ENCODE measurements around the gene TMEM170B. TPM values are rescaled to one million over a fixed set of nuclear protein-coding genes. Genes with fewer than 3 reads are reported as not detected.

Gene TMEM170B, protein sequence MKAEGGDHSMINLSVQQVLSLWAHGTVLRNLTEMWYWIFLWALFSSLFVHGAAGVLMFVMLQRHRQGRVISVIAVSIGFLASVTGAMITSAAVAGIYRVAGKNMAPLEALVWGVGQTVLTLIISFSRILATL
- polyA plus RNA-seq, result 0.03 to 0.08 TPM (median 0.05 TPM) in 3 replicates
- 0.60 TPM for polyA plus RNA-seq (2011; ENCODE audit: low read depth)
- 0.04 and 0.06 TPM in 2 replicates for polyA plus RNA-seq (2011; cell fraction: cytosol; rRNA removed)
- polyA plus RNA-seq (2011; cell fraction: nucleus; rRNA removed), result 0.07 and 0.10 TPM in 2 replicates
- polyA plus RNA-seq (2012; ENCODE audit: low replicate concordance), result 0.11 and 0.51 TPM in 2 replicates
- 0.13 TPM in 2 of 3 replicates, not detected in the other for polyA minus RNA-seq
- not detected for polyA minus RNA-seq (2011; cell fraction: cytosol; rRNA and poly(A)+ RNA removed)
- polyA minus RNA-seq (2011; cell fraction: nucleus; rRNA and poly(A)+ RNA removed), result 0.11 and 0.16 TPM in 2 replicates

DNA sequence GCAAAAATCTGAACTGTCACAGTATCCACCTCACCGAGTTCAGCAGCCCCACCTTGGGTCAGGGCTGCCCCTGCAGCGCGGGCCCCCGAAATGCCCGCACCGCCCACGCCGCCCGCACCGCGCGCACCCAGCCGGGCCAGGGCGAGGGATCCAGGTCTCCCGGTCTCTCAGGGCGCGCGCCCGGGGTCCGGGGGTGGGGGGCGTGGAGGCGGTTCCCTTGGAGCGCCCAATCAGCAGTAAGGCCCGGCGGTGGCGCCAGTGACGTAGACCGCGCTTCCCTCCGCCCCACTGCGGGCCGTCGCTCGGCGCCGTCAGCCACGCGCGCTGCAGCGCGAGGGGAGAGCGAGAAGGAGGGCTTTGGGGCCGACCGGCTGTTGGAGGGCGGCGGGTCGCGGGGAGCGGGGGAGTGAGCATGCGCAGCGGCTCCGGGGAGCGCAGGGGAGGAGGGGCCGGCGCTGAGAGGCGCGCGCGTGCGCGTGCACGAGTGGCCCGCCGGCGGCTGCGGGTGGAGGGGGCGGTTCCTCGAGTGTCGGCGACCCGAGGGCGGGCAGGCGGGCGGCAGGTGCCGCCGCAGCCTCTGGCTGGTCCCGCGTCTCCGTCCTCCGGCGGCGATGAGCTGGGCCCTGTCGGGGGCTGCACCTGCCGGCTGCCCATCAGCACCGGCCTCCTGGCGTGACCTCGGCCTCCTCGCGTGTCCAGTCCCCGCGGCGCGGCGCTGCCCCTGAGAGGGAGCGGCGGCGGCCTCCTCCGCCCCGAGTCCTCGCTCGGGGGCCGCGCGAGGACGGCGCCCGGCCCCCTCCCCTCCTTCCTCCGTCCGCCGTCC, at the start of gene TMEM170B:
Gene TMEM170B (plus strand): TSS at position 521 of the 823 bp plus-strand sequence. CDS start 529 bp downstream, outside the sequence.
- H3K27ac ChIP-seq (ENCODE audit: control insufficient read depth, insufficient read depth, low read length), result no peak within 1 kb of the TSS
- DNase-seq (ENCODE audit: low read depth, low spot score), result no peak
- H3K9me3 ChIP-seq (ENCODE audit: control insufficient read depth, low read depth, low read length), result no peaks in the 10 kb centered on the region
- H3K79me2 ChIP-seq (ENCODE audit: control insufficient read depth, insufficient read depth, low read length), result no peaks in the 10 kb centered on the region
- H3K36me3 ChIP-seq (ENCODE audit: control insufficient read depth in 2 of 2, extremely low read depth in 1 of 2, insufficient read depth in 2 of 2, low read length in 2 of 2), result no peaks in the 10 kb centered on the region
- H3K4me2 ChIP-seq (ENCODE audit: control insufficient read depth, extremely low read depth, insufficient read depth, low read depth, low read length), result peak within 1 kb of the TSS; percentile 63
- TF ChIP-seq, protein P1, sequence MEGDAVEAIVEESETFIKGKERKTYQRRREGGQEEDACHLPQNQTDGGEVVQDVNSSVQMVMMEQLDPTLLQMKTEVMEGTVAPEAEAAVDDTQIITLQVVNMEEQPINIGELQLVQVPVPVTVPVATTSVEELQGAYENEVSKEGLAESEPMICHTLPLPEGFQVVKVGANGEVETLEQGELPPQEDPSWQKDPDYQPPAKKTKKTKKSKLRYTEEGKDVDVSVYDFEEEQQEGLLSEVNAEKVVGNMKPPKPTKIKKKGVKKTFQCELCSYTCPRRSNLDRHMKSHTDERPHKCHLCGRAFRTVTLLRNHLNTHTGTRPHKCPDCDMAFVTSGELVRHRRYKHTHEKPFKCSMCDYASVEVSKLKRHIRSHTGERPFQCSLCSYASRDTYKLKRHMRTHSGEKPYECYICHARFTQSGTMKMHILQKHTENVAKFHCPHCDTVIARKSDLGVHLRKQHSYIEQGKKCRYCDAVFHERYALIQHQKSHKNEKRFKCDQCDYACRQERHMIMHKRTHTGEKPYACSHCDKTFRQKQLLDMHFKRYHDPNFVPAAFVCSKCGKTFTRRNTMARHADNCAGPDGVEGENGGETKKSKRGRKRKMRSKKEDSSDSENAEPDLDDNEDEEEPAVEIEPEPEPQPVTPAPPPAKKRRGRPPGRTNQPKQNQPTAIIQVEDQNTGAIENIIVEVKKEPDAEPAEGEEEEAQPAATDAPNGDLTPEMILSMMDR (optimal IDR thresholded peaks at IDR 0.05 in 1 of 3, IDR thresholded peaks at IDR 0.05 in 1 of 3, conservative IDR thresholded peaks at IDR 0.05 in 1 of 3; ENCODE audit: extremely low read depth in 1 of 3, insufficient read depth in 2 of 3, low read length in 3 of 3), result no peak
- TF ChIP-seq EZH2 (IDR thresholded peaks at IDR 0.05; ENCODE audit: low read length), result no peak
- no peaks in the 10 kb centered on the region for H3K9me1 ChIP-seq (ENCODE audit: control insufficient read depth, extremely low read depth, insufficient read depth, low read length)
- dilution Hi-C loops (cut with MboI; ENCODE audit: extremely low pct_ligation_motif_present, low sequenced_read_pairs), result no loop called here
- FAIRE-seq, result no peak
- no peaks in the 10 kb centered on the region for H3K4me1 ChIP-seq (ENCODE audit: control insufficient read depth, extremely low read depth, insufficient read depth, low read length)
- peak within 1 kb of the TSS; percentile 46 for H2AFZ ChIP-seq (ENCODE audit: control insufficient read depth, low read length)
- no peak within 1 kb of the TSS for H3K9ac ChIP-seq (ENCODE audit: control insufficient read depth, extremely low read depth, insufficient read depth, low read length)
- peaks cover 26% of the 10 kb centered on the region for H3K27me3 ChIP-seq (ENCODE audit: control insufficient read depth, extremely low read depth, insufficient read depth, low read length)
- H4K20me1 ChIP-seq (ENCODE audit: control insufficient read depth, extremely low read depth, insufficient read depth, low read length), result no peaks in the 10 kb centered on the region
- peak within 1 kb of the TSS; percentile 58 to 65 (median 58) for H3K4me3 ChIP-seq (ENCODE audit: control insufficient read depth in 2 of 3, extremely low read depth in 1 of 3, insufficient read depth in 2 of 3, low read depth in 1 of 3, low read length in 3 of 3)

DNA sequence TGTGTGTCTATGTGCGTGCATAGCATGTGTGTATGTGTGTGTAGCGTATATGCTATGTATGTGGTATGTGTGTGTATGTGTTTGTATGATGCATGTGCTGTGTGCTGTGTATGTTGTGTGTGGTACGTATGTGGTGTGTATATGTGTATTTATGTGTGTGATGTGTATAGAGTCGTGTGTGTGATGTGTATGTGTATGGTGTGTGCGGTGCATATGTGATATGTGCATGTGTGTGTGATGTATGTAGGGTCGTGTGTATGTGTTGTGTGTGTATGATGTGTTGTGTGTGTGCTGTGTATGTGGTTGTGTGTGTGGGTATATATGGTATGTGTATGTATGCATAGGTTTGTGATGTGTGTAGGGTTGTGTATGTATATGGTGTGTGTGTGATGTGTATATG, 46.6 kb upstream of the TMEM170B start:
- H3K36me3 ChIP-seq (ENCODE audit: control insufficient read depth in 2 of 2, extremely low read depth in 1 of 2, insufficient read depth in 2 of 2, low read length in 2 of 2), result no peaks in the 10 kb centered on the region
- no peak overlapping the region for H2AFZ ChIP-seq (ENCODE audit: control insufficient read depth, low read length)
- H3K27ac ChIP-seq (ENCODE audit: control insufficient read depth, insufficient read depth, low read length), result no peak overlapping the region
- H3K27me3 ChIP-seq (ENCODE audit: control insufficient read depth, extremely low read depth, insufficient read depth, low read length), result peaks cover 4% of the 10 kb centered on the region
- H3K4me3 ChIP-seq (ENCODE audit: control insufficient read depth in 2 of 3, extremely low read depth in 1 of 3, insufficient read depth in 2 of 3, low read depth in 1 of 3, low read length in 3 of 3), result no peak overlapping the region
- FAIRE-seq (no peak), DNase-seq (ENCODE audit: low read depth, low spot score) (no peak)
- TF ChIP-seq, protein P1 (optimal IDR thresholded peaks at IDR 0.05 in 1 of 3, IDR thresholded peaks at IDR 0.05 in 1 of 3, conservative IDR thresholded peaks at IDR 0.05 in 1 of 3; ENCODE audit: extremely low read depth in 1 of 3, insufficient read depth in 2 of 3, low read length in 3 of 3), result no peak
- dilution Hi-C loops (cut with MboI; ENCODE audit: extremely low pct_ligation_motif_present, low sequenced_read_pairs), result no loop called here
- H4K20me1 ChIP-seq (ENCODE audit: control insufficient read depth, extremely low read depth, insufficient read depth, low read length), result no peaks in the 10 kb centered on the region
- no peaks in the 10 kb centered on the region for H3K79me2 ChIP-seq (ENCODE audit: control insufficient read depth, insufficient read depth, low read length)
- no peaks in the 10 kb centered on the region for H3K9me3 ChIP-seq (ENCODE audit: control insufficient read depth, low read depth, low read length)
- no peaks in the 10 kb centered on the region for H3K9me1 ChIP-seq (ENCODE audit: control insufficient read depth, extremely low read depth, insufficient read depth, low read length)
- H3K4me2 ChIP-seq (ENCODE audit: control insufficient read depth, extremely low read depth, insufficient read depth, low read depth, low read length), result no peak overlapping the region
- no peak overlapping the region for H3K9ac ChIP-seq (ENCODE audit: control insufficient read depth, extremely low read depth, insufficient read depth, low read length)
- H3K4me1 ChIP-seq (ENCODE audit: control insufficient read depth, extremely low read depth, insufficient read depth, low read length), result no peaks in the 10 kb centered on the region
